DOHH2 (cell line): ENCODE data around the gene PRDM16.

Source experiments
- CTCF ChIP-seq: fragments of 200-600 bp; sonication (generic); IDR thresholded peaks from one replicate; pipeline ENCODE4 v1.5.1; 2014; ENCODE audit warnings: antibody characterized with exemption, mild to moderate bottlenecking, low read depth, low read length; ENCODE audit not compliant: poor library complexity, severe bottlenecking
- EZH2phosphoT487 ChIP-seq: fragments of 200-600 bp; sonication (generic); IDR thresholded peaks from 2 replicates; pipeline ENCODE4 v1.6.1; 2017; ENCODE audit warnings: borderline replicate concordance, mild to moderate bottlenecking, antibody characterized with exemption, low read length, moderate library complexity, mixed read lengths

- TF ChIP-seq EZH2phosphoT487, result no peak
- TF ChIP-seq CTCF, result no peak
Observed at GRCh38 chr1:3128431-3129132, 59.6 kb downstream of the PRDM16 start.
